ENCODE measurements around the gene NOL4L. TPM values are rescaled to one million over a fixed set of nuclear protein-coding genes. Genes with fewer than 3 reads are reported as not detected.

Gene NOL4L
- total and polyA plus RNA-seq, 2 experiments from 2014 or later = 38.8 to 39.2 TPM

- no peak for TF ChIP-seq EZH2 (IDR thresholded peaks at IDR 0.05; ENCODE audit: low read depth, unreplicated experiment)
- TF ChIP-seq JUNB (IDR thresholded peaks at IDR 0.05; ENCODE audit: unreplicated experiment) = no peak
- TF ChIP-seq CTCF (conservative IDR thresholded peaks at IDR 0.05; ENCODE audit: low read depth in 2 of 2) = no peak
These were observed 46.6 kb downstream of the NOL4L start (continued) for GRCh38 chr20:32538526-32538939.

GRCh38 chr20:32537657-32538525 is 47.2 kb downstream of the NOL4L start:
- Histone ChIP-seq H3K36me3 (ENCODE audit: insufficient read depth) (no peaks in the 10 kb centered on the region), H4K20me1 (replicated peaks; ENCODE audit: insufficient read depth) (peaks cover 24% of the 10 kb centered on the region), H3K4me1 (ENCODE audit: insufficient read depth) (peaks cover 51% of the 10 kb centered on the region), H3K4me3 (peak overlapping the region; percentile 74), H2AFZ (no peak overlapping the region), H3K4me2 (peak overlapping the region; percentile 96), H3F3A (replicated peaks; ENCODE audit: low read depth) (peaks cover 41% of the 10 kb centered on the region), H3K27ac (ENCODE audit: low read depth) (no peak overlapping the region), H3K9me2 (ENCODE audit: insufficient read depth) (no peaks in the 10 kb centered on the region), H3K27me3 (ENCODE audit: insufficient read depth) (peaks cover 37% of the 10 kb centered on the region), H3K79me2 (replicated peaks; ENCODE audit: insufficient read depth) (no peaks in the 10 kb centered on the region)
- Mint-ChIP-seq H3K9me3 (no peaks in the 10 kb centered on the region), H3K4me1 (peaks cover 42% of the 10 kb centered on the region), H3K36me3 (ENCODE audit: low read depth) (no peaks in the 10 kb centered on the region; the same call in 2 of the 3 replicates), H3K27me3 (ENCODE audit: insufficient read depth, low read depth, poor library complexity) (peaks cover 24% of the 10 kb centered on the region), H3K4me3 (peak overlapping the region; percentile 80), H3K27ac (no peak overlapping the region)
- DNase-seq (ENCODE audit: low spot score) (peak; percentile 64), ATAC-seq (peak; percentile 24)
- TF ChIP-seq POLR2AphosphoS5 (IDR thresholded peaks at IDR 0.05; ENCODE audit: low read depth) (no peak), REST (IDR thresholded peaks at IDR 0.05; ENCODE audit: unreplicated experiment) (no peak), EZH2 (IDR thresholded peaks at IDR 0.05; ENCODE audit: low read depth, unreplicated experiment) (no peak), ZNF462 (CRISPR knock-in tag; IDR thresholded peaks at IDR 0.05) (no peak), ZNF331 (CRISPR knock-in tag; IDR thresholded peaks at IDR 0.05; ENCODE audit: low read depth) (no peak), ETS1 (IDR thresholded peaks at IDR 0.05) (no peak), JUNB (IDR thresholded peaks at IDR 0.05; ENCODE audit: unreplicated experiment) (no peak), EZH2phosphoT487 (IDR thresholded peaks at IDR 0.05; ENCODE audit: unreplicated experiment) (no peak), STAT1 (IDR thresholded peaks at IDR 0.05; ENCODE audit: unreplicated experiment) (no peak)

Measured in GM23338 (cell line).